Upper lobe of right lung (tissue), 1 donor: Measurements from ENCODE around the gene BRD4. TPM values are rescaled to one million over a fixed set of nuclear protein-coding genes. Genes with fewer than 3 reads are reported as not detected.

Experiments used
- ATAC-seq: fragments of 200-7000 bp; cut with Tn5 transposase; one replicate; pipeline ENCODE4 v1.9.1; 2020; ENCODE audit warnings: mild to moderate bottlenecking, moderate library complexity
- DNase-seq: peaks from one replicate; pipeline ENCODE4 v3.0.0-alpha.2; 2020
- H3K27ac ChIP-seq: fragments of 200-600 bp; one replicate; pipeline ENCODE4 v1.8.0; 2022
- H3K27me3 ChIP-seq: fragments of 200-600 bp; one replicate; pipeline ENCODE4 v1.8.0; 2022; ENCODE audit warnings: mild to moderate bottlenecking
- H3K36me3 ChIP-seq: fragments of 200-600 bp; one replicate; pipeline ENCODE4 v1.8.0; 2022
- H3K4me1 ChIP-seq: fragments of 200-600 bp; one replicate; pipeline ENCODE4 v1.8.0; 2022
- H3K4me3 ChIP-seq: fragments of 200-600 bp; one replicate; pipeline ENCODE4 v1.8.0; 2022; ENCODE audit warnings: mild to moderate bottlenecking
- H3K9me3 ChIP-seq: fragments of 200-600 bp; one replicate; pipeline ENCODE4 v1.8.0; 2022
- CTCF ChIP-seq: fragments of 200-600 bp; IDR thresholded peaks from one replicate; pipeline ENCODE4 v1.8.0; 2022; ENCODE audit warnings: antibody characterized with exemption
- intact Hi-C: fragments of 100-400 bp; cut with DNase I; formaldehyde crosslinking; loops from one replicate; pipeline ENCODE4 v1.11.0; 2022
- total RNA-seq: library from RNA; stranded (reverse); fragmentation: NEBNext Ultra II Directional; extraction: Animal tissue kit (Norgen Biotek cat#: 25700); gene quantifications from one replicate; pipeline ENCODE4 v1.2.1, GENCODE V29; 2021
- donor health status: DM: no; HTN: yes; CAD: no; lungs with severe emphysema.

The BRD4 gene
- total RNA-seq, 1 donor from 2014 or later: 101 TPM

GRCh38 chr19:15248106-15248505, 84.2 kb downstream of the BRD4 start:
- peaks cover 83% of the 10 kb centered on the region for H3K36me3 ChIP-seq
- no peaks in the 10 kb centered on the region for H3K9me3 ChIP-seq
- H3K27ac ChIP-seq: peak overlapping the region; percentile 84
- H3K4me1 ChIP-seq: peaks cover 56% of the 10 kb centered on the region
- intact Hi-C loops: no loop called here
- DNase-seq: no peak
- no peak for TF ChIP-seq CTCF
- no peak for ATAC-seq
- H3K4me3 ChIP-seq: no peak overlapping the region
- H3K27me3 ChIP-seq: no peaks in the 10 kb centered on the region

- no peak for DNase-seq
- H3K36me3 ChIP-seq: peaks cover 80% of the 10 kb centered on the region
- H3K27me3 ChIP-seq: no peaks in the 10 kb centered on the region
- peaks cover 49% of the 10 kb centered on the region for H3K4me1 ChIP-seq
- no peak for ATAC-seq
- intact Hi-C loops: no loop called here
- H3K27ac ChIP-seq: peak overlapping the region; percentile 62
- H3K4me3 ChIP-seq: no peak overlapping the region
- H3K9me3 ChIP-seq: no peaks in the 10 kb centered on the region
- TF ChIP-seq CTCF: no peak
These were observed 85.0 kb downstream of the BRD4 start for GRCh38 chr19:15247107-15248014.

GRCh38 chr19:15246198-15246481, 86.2 kb downstream of the BRD4 start:
- DNase-seq: no peak
- H3K36me3 ChIP-seq: peaks cover 83% of the 10 kb centered on the region
- peaks cover 39% of the 10 kb centered on the region for H3K4me1 ChIP-seq
- no peaks in the 10 kb centered on the region for H3K27me3 ChIP-seq
- no peak overlapping the region for H3K4me3 ChIP-seq
- intact Hi-C loops: no loop called here
- no peak for ATAC-seq
- no peak for TF ChIP-seq CTCF
- no peaks in the 10 kb centered on the region for H3K9me3 ChIP-seq
- H3K27ac ChIP-seq: no peak overlapping the region

- peaks cover 83% of the 10 kb centered on the region for H3K36me3 ChIP-seq
- intact Hi-C loops: no loop called here
- H3K9me3 ChIP-seq: no peaks in the 10 kb centered on the region
- no peak for ATAC-seq
- no peak for TF ChIP-seq CTCF
- DNase-seq: no peak
- H3K4me1 ChIP-seq: peaks cover 34% of the 10 kb centered on the region
- H3K27ac ChIP-seq: peak overlapping the region; percentile 11
- H3K27me3 ChIP-seq: no peaks in the 10 kb centered on the region
- no peak overlapping the region for H3K4me3 ChIP-seq
These were observed 86.8 kb downstream of the BRD4 start for GRCh38 chr19:15245370-15246197.

GRCh38 chr19:15244808-15245207, 87.5 kb downstream of the BRD4 start:
- TF ChIP-seq CTCF: no peak
- DNase-seq (no peak), ATAC-seq (no peak)
- peaks cover 91% of the 10 kb centered on the region for H3K36me3 ChIP-seq
- no peaks in the 10 kb centered on the region for H3K9me3 ChIP-seq
- peak overlapping the region; percentile 11 for H3K27ac ChIP-seq
- H3K4me1 ChIP-seq: peaks cover 27% of the 10 kb centered on the region
- H3K27me3 ChIP-seq: no peaks in the 10 kb centered on the region
- no peak overlapping the region for H3K4me3 ChIP-seq
- intact Hi-C loops: no loop called here
